Type B pancreatic cell (in vitro differentiated cells): ENCODE data around the gene FARP1. TPM values are rescaled to one million over a fixed set of nuclear protein-coding genes. Genes with fewer than 3 reads are reported as not detected.

Experiments used
- DNase-seq: peaks from one replicate; pipeline ENCODE4 v3.0.0; 2021; ENCODE audit warnings: mixed read lengths; ENCODE audit not compliant: unreplicated experiment; ENCODE audit errors: extremely low spot score
- H3K27ac Mint-ChIP-seq: 2 replicates; pipeline ENCODE4 v1.8.0; 2021; ENCODE audit warnings: mild to moderate bottlenecking, mixed read lengths
- H3K27me3 Mint-ChIP-seq: 2 replicates; pipeline ENCODE4 v1.8.0; 2021; ENCODE audit warnings: mixed read lengths
- H3K36me3 Mint-ChIP-seq: 2 replicates; pipeline ENCODE4 v1.8.0; 2021; ENCODE audit warnings: mixed read lengths
- H3K4me1 Mint-ChIP-seq: one replicate; pipeline ENCODE4 v1.8.0; 2021; ENCODE audit warnings: mixed read lengths; ENCODE audit not compliant: unreplicated experiment
- H3K4me3 Mint-ChIP-seq: 2 replicates; pipeline ENCODE4 v1.8.0; 2021; ENCODE audit warnings: mild to moderate bottlenecking, mixed read lengths
- H3K9me3 Mint-ChIP-seq: 2 replicates; pipeline ENCODE4 v1.8.0; 2021; ENCODE audit warnings: mixed read lengths
- CTCF ChIP-seq: fragments of 200-600 bp; sonication (generic); conservative IDR thresholded peaks from 2 replicates; pipeline ENCODE4 v1.5.0; 2021; ENCODE audit warnings: antibody characterized with exemption, mild to moderate bottlenecking
- total RNA-seq: library from RNA; stranded (reverse); gene quantifications from 2 replicates; pipeline ENCODE4 v1.2.1, GENCODE V29; 2021; ENCODE audit warnings: low replicate concordance

FARP1 gene
- total RNA-seq, 1 donor from 2014 or later, result 195 TPM

GRCh38 chr13:98349731-98350305, 206.9 kb downstream of the FARP1 start:
- H3K4me1 Mint-ChIP-seq, result peaks cover 9% of the 10 kb centered on the region
- no peaks in the 10 kb centered on the region for H3K9me3 Mint-ChIP-seq
- peaks cover 24% of the 10 kb centered on the region for H3K36me3 Mint-ChIP-seq
- DNase-seq, result no peak
- H3K27me3 Mint-ChIP-seq, result no peaks in the 10 kb centered on the region
- no peak overlapping the region for H3K27ac Mint-ChIP-seq
- peak; percentile 38 for TF ChIP-seq CTCF
- no peak overlapping the region for H3K4me3 Mint-ChIP-seq

- peaks cover 18% of the 10 kb centered on the region for H3K36me3 Mint-ChIP-seq
- H3K27ac Mint-ChIP-seq, result peak overlapping the region; percentile 61
These were observed 207.9 kb downstream of the FARP1 start for GRCh38 chr13:98350746-98351330.

GRCh38 chr13:98351636-98352035, 208.7 kb downstream of the FARP1 start:
- Mint-ChIP-seq H3K27me3 (no peaks in the 10 kb centered on the region), H3K9me3 (no peaks in the 10 kb centered on the region), H3K4me1 (peaks cover 9% of the 10 kb centered on the region), H3K27ac (no peak overlapping the region), H3K36me3 (peaks cover 16% of the 10 kb centered on the region), H3K4me3 (no peak overlapping the region)
- no peak for DNase-seq
- TF ChIP-seq CTCF, result no peak

More at GRCh38 chr13:98350746-98351330, 207.9 kb downstream of the FARP1 start:
- Mint-ChIP-seq H3K9me3 (no peaks in the 10 kb centered on the region), H3K4me1 (peaks cover 9% of the 10 kb centered on the region), H3K27me3 (no peaks in the 10 kb centered on the region), H3K4me3 (no peak overlapping the region)
- no peak for DNase-seq
- TF ChIP-seq CTCF, result no peak

GRCh38 chr13:98352226-98352625, 209.3 kb downstream of the FARP1 start:
- H3K4me1 Mint-ChIP-seq, result peaks cover 9% of the 10 kb centered on the region
- no peaks in the 10 kb centered on the region for H3K9me3 Mint-ChIP-seq
- DNase-seq, result no peak
- H3K36me3 Mint-ChIP-seq, result peaks cover 17% of the 10 kb centered on the region
- H3K27me3 Mint-ChIP-seq, result no peaks in the 10 kb centered on the region
- peak overlapping the region; percentile 41 for H3K27ac Mint-ChIP-seq
- H3K4me3 Mint-ChIP-seq, result no peak overlapping the region
- no peak for TF ChIP-seq CTCF

- Mint-ChIP-seq H3K36me3 (peaks cover 20% of the 10 kb centered on the region), H3K9me3 (no peaks in the 10 kb centered on the region), H3K27ac (no peak overlapping the region), H3K27me3 (no peaks in the 10 kb centered on the region), H3K4me3 (no peak overlapping the region), H3K4me1 (peaks cover 9% of the 10 kb centered on the region)
- TF ChIP-seq CTCF, result no peak
- no peak for DNase-seq
These were observed 210.9 kb downstream of the FARP1 start for GRCh38 chr13:98353750-98354149.
